NCI-H1436 (cell line): ENCODE data around the gene TMCO4.
"Not testable (repeated sequence)": the region's sequence is repeated elsewhere in the genome, so short reads cannot be mapped to it uniquely, and the experiment has no call there.

Source experiments
- DNase-seq: peaks from one replicate; lab custom pipeline; 2025; lab: John Stamatoyannopoulos, UW

Gene TMCO4

GRCh38 chr1:19655718-19656080 is 144.0 kb downstream of the TMCO4 start:
- no peak for DNase-seq

GRCh38 chr1:19654886-19655717 is 144.6 kb downstream of the TMCO4 start:
- DNase-seq, result no peak

GRCh38 chr1:19654386-19654785 is 145.3 kb downstream of the TMCO4 start:
- DNase-seq, result no peak

GRCh38 chr1:19651141-19651737 is 148.5 kb downstream of the TMCO4 start:
- peak; percentile 15 for DNase-seq

- DNase-seq, result no peak
Measured at GRCh38 chr1:19650416-19651140, 149.1 kb downstream of the TMCO4 start.

GRCh38 chr1:19648689-19649088 is 151.0 kb downstream of the TMCO4 start:
- no peak for DNase-seq

- no peak for DNase-seq
Measured at GRCh38 chr1:19648239-19648638, 151.5 kb downstream of the TMCO4 start.

- no peak for DNase-seq
Measured at GRCh38 chr1:19647643-19648042, 152.1 kb downstream of the TMCO4 start.

GRCh38 chr1:19646377-19647319 is 153.1 kb downstream of the TMCO4 start:
- no peak for DNase-seq

GRCh38 chr1:19645411-19646251 is 154.1 kb downstream of the TMCO4 start:
- DNase-seq, result no peak

- no peak for DNase-seq
Measured at GRCh38 chr1:19644681-19645410, 154.9 kb downstream of the TMCO4 start.

- DNase-seq, result no peak
Measured at GRCh38 chr1:19644395-19644680, 155.4 kb downstream of the TMCO4 start.

- DNase-seq, result peak; percentile 19
Measured at GRCh38 chr1:19643602-19644394, 155.9 kb downstream of the TMCO4 start, which contains the start of gene NBL1. Gene NBL1 (plus strand): TSS chr1:19644311. CDS start chr1:19655031, 10,720 bp downstream.

GRCh38 chr1:19643121-19643520 is 156.6 kb downstream of the TMCO4 start:
- no peak for DNase-seq

GRCh38 chr1:19640363-19641316 is 159.1 kb downstream of the TMCO4 start:
- no peak for DNase-seq

GRCh38 chr1:19639999-19640362 is 159.7 kb downstream of the TMCO4 start:
- DNase-seq, result no peak

GRCh38 chr1:19639228-19639627 is 160.5 kb downstream of the TMCO4 start:
- DNase-seq, result not testable (repeated sequence)

- DNase-seq, result no peak
Measured at GRCh38 chr1:19637606-19638005, 162.1 kb downstream of the TMCO4 start.
